Gastroesophageal sphincter (tissue), 3 donors: ENCODE data around the gene MCM7.

Experiments
- POLR2A ChIP-seq, 2 donors: fragments of 450-650 bp; IDR thresholded peaks; one replicate each; pipeline ENCODE4 v1.6.1; 2017; ENCODE audit warnings: antibody characterized with exemption in 2 of 2, mild to moderate bottlenecking in 2 of 2, moderate library complexity in 1 of 2
- TF ChIP-seq, protein P1 (sequence below), 4 experiments: fragments of 200-600 bp in 2 of 4; fragments of 450-650 bp in 2 of 4; sonication (generic) in 1 of 4; IDR thresholded peaks; one replicate each; pipeline ENCODE4 v1.5.1; 2017 to 2019; ENCODE audit warnings: antibody characterized with exemption in 4 of 4, mild to moderate bottlenecking in 2 of 4, moderate library complexity in 2 of 4

DNA sequence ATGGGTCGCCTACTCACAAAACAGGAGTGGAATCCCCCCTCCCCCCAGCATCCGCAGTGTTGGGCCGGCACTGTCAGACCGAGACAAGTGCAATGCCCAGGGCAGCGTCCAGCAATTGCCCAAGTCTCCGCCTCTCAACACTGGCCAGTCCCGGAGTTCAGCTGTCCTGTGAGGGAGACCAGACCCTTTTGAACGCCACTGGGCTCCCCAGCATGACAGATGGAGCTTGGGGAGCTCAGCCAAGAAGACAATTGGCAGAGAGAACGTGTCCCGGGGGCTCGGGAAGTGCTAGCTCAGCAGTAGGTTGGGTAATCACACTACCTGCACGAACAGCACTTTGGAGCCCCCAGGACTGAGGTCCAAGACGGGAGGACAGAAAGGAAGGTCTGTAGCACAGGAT is 7.7 kb downstream of the MCM7 start:
- TF ChIP-seq, protein P1, sequence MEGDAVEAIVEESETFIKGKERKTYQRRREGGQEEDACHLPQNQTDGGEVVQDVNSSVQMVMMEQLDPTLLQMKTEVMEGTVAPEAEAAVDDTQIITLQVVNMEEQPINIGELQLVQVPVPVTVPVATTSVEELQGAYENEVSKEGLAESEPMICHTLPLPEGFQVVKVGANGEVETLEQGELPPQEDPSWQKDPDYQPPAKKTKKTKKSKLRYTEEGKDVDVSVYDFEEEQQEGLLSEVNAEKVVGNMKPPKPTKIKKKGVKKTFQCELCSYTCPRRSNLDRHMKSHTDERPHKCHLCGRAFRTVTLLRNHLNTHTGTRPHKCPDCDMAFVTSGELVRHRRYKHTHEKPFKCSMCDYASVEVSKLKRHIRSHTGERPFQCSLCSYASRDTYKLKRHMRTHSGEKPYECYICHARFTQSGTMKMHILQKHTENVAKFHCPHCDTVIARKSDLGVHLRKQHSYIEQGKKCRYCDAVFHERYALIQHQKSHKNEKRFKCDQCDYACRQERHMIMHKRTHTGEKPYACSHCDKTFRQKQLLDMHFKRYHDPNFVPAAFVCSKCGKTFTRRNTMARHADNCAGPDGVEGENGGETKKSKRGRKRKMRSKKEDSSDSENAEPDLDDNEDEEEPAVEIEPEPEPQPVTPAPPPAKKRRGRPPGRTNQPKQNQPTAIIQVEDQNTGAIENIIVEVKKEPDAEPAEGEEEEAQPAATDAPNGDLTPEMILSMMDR (IDR thresholded peaks at IDR 0.05), result no peak
- no peak for TF ChIP-seq POLR2A (IDR thresholded peaks at IDR 0.05)
